Stimulated activated CD4-positive, alpha-beta T cell treated with anti-CD3 and anti-CD28 coated beads, Interleukin-4, amount 100 ng/mL, for 48 hours (primary cell): ENCODE results near the gene UBXN2A.
"Not testable (repeated sequence)": the region's sequence is repeated elsewhere in the genome, so short reads cannot be mapped to it uniquely, and the experiment has no call there.

Experiments
- DNase-seq, 2 donors: peaks; one replicate each; pipeline ENCODE4 v3.0.0-alpha.2; 2020; ENCODE audit warnings: low read depth in 2 of 2

Gene UBXN2A

DNA sequence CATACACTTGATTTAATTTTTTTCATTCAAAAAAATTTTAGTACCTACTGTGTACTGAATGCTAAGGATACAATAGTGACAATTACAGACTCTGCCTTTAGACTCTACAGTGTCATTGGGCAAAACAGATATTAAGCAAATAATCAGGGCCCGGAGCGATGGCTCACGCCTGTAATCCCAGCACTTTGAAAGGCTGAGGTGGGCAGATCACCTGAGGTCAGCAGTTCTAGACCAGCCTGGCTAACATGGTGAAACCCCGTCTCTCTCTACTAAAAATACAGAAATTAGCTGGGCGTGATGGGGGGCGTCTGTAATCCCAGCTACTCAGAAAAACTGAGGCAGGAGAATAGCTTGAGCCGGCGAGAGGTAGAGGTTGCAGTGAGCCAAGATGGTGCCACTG, 1.4 kb downstream of the UBXN2A start:
- DNase-seq, result no peak

DNA sequence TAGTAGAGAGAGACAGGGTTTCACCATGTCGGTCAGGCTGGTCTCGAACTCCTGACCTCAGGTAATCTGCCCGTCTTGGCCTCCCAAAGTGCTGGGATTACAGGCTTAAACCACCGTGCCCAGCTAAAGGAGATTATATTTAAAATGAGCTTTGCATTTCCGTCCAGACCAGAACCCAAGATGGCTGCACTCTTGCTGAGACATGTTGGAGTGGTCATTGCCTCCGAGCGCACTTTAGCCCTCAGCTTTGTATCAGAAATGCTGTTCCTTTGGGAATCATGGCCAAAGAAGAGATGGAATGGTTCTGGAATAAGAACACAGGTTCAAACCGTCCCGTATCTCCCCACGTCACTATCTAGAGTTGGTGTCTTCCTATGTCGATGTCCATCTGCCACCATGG, 3.4 kb downstream of the UBXN2A start:
- no peak for DNase-seq

DNA sequence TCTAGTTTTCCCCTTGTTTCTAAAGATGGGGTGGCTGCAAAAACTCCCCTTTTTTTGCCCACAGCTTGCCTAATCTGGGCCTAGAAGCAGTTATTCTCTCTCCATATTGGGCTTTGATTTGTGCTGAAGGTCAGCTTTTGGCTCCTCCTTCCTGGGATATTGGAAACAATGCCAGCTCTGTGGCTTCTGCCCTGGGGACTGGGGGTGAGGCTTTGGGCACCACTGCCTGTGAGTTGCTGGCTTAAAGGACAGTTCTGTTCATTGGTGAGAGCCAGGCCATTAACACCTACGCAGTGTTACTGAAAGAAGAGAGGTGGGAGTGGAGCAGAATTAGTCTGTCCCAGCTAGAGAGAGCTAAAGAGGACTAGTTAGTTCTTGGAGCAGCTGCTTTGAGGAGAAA, 4.3 kb downstream of the UBXN2A start:
- no peak for DNase-seq

DNA sequence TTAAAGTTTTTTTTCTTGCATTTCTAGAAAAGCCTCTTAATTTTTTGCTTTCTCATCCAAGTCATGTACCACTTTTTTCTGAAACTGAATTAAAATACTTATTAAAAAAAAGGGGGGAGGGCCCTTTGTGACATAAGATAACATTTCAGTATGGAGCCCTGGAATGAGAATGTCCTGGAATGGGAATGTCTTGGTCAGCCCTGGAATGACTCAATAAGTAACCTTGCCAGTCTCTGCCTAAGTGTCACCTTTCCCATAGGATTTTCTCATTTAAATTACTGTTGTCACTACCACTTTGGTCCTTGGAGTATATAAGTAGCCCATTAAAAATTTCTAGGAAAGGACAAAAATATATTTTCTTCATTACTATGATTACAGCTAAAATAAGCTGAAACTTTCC, 4.7 kb downstream of the UBXN2A start:
- no peak for DNase-seq

GRCh38 chr2:23947350-23947749, 7.1 kb downstream of the UBXN2A start:
- DNase-seq, result no peak

- not testable (repeated sequence) for DNase-seq
Observed at GRCh38 chr2:23952558-23952957, 12.3 kb downstream of the UBXN2A start.

DNA sequence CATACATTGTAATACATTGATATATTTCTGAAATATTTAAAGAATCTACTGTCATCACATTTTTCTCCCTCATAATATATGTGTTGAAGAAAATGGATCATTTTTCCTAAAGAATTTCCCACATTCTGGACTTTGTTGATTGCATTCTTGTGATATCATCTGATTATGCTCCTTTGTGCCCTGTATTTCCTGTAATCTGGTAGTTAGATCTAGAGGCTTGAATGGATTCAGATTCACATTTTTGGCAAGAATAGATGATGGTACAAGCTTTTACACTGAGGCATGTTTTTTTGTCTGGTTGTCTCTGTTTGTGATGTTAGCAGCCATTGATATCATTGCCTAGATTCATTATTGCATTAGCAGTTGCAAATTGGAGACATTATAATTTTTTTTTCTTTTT, 13.4 kb downstream of the UBXN2A start:
- DNase-seq, result no peak

DNA sequence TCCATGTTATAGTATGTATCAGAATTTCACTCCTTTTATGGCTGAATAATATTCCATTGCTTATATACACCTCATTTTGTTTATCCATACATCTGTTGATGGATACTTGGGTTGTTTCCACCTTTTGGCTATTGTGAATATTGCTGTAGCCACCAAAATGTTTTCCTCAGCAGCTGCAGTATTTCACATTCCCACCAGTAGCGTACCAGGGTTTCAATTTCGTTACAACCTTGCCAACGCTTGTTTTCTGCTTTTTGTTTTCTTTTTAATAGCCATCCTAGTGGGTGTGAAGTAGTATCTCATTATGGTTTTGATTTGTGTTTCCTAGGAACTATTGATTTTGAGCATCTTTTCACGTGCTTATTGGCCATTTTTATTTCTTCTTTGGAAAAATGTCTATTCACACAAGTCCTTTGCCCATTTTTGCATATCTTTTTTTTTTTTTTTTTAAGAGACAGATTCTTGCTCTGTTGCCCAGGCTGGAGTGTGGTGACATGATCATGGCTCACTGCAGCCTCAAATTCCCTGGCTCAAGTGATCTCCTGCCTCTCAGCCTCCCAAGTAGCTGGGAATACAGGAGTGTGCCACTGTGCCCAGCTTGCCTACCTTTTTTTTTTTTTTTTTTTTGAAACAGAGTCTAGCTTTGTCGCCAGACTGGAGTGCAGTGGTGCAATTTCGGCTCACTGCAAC, 14.2 kb downstream of the UBXN2A start:
- DNase-seq, result no peak

GRCh38 chr2:23967846-23968245, 27.6 kb downstream of the UBXN2A start:
- no peak for DNase-seq

DNA sequence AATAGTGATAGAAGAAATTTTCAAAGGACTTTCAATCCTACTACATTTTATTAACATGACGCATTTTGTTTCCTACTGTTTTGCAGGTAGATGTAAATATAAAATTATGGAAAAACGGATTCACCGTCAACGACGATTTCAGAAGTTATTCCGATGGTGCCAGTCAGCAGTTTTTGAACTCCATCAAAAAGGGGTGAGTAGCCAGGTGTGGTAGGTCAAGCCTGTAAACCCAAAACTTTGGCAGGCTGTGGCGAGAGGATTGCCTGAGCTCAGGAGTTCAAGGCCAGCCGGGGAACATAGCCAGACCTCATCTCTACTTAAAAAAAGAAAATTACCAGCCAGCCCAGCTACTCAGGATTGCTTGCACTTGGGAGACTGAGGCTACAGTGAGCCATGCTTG, 36.6 kb downstream of the UBXN2A start:
- no peak for DNase-seq

DNA sequence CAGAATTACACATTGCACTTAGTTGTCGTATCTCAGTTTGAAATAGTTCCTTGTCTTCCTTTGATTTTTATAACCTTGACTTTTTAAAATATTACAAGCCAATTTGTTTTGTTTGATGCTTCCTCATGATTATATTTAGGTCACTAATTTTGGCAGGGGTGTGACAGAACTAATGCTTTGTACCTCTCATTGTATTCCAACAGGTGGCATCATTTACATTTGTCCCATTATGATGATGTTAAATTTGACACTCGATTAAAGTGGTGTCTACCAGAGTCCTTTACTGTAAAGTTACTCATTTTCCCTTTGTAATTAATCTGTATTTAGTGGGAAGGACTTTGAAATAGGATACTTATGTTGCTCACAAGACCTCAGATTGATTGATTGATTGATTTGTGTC, 48.1 kb downstream of the UBXN2A start:
- no peak for DNase-seq

DNA sequence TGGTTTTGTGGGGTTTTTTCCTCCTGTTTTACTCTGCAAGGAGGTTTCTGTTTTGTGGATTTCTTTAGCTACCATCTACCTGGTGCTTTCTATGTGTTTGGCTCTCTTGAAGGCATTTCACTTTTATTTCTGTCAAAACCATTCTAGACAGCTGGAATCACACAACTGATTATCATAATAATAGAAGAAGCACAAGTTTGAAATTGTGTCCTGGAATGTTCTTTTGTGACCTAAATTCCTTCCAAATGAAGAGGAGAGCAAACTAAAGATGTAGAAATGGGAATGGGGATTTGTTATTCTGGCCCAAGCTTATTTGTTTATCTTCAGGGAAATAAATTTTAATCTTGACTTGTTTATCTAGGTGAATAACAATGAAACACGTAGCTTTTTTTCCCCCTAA, 52.7 kb downstream of the UBXN2A start:
- no peak for DNase-seq

GRCh38 chr2:23993736-23994269, 53.5 kb downstream of the UBXN2A start:
- DNase-seq, result no peak

DNA sequence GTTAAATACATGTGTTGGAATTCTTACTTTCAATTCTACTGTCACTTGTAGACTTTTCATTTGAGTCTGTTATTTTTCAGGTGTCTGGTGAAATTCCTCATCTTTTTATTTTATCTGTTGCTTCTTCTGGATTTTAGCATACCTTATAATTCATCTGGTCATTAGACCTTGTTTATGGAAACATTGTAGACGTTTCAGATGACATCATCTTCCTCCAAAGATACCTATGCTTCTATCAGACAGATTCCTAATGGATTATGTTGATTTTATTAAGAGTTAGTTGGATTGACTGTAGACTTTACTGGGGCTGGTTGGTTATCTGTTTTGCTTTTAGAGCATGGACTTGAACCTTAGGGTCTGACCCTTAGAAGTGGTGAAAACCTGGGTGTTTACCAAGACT, 54.3 kb downstream of the UBXN2A start:
- DNase-seq, result no peak

GRCh38 chr2:24007693-24008092, 67.4 kb downstream of the UBXN2A start:
- no peak for DNase-seq

DNA sequence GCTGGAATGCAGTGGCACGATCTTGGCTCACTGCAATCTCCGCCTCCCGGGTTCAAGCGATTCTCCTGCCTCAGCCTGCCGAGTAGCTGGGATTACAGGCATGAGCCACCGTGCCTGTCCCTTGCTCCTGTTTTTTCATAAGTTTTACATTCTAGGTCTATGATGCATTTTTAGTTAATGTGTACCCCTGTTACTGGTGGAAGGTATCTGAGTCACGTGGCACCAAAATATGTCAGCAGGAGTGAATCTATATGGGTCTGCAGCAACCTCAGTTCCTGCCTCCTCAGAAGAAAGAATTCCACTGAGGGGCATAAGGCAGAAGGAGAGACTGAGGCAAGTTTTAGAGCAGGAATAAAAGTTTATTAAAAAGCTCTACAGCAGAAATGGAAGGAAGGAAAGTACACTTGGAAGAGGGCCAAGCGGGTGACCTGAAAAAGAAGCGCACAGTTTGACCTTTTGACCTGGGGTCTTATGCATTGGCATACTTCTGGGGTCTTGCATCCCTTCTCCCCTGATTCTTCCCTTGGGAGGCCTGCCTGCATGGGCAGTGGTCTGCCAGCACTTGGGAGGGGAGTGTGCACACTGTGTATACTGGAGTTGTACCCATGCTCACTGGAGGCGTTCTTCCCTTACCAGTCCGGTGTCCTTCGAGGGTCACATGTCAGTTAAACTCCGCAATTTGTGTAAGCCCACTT, 68.6 kb downstream of the UBXN2A start:
- DNase-seq, result no peak

- no peak for DNase-seq
Observed at GRCh38 chr2:24009367-24009679, 69.1 kb downstream of the UBXN2A start.

DNA sequence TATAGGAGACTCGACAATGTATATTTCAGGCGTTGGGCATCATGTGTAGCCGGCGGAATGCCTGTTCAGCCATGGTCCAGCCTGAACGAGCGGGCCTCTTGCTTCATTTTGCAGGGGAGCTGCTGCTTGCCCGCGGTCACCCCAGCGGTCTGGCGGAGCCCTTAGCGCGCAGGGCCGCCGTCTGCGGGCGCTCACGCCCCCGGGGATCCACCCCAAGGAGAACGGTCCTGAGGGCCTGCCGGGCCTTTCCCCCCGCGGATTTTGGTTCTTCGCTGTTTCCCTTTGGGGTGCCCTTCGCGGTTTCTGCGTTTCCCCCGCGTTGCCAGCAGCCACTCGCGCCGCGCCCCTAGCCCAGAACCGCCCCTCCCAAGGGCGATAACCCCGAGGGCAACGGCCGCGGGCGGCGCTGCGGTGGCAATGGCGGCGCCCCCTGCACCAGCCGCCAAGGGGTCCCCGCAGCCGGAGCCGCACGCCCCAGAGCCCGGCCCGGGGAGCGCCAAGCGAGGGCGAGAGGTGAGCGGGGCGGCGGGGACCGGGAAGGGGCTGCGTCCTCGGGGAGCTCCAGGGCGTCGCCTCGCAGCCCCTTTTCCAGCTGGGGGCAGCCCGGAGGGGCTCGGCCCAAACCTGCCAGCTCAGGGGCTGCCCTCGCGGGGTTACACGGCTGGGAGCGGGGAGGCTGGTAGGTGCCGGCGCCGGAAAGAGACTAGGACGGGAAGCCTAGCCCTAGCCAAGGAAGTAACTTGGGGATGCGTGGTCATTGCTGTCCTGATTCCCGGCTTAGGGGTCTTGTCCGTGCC, 69.6 kb downstream of the UBXN2A start, which contains the start of gene MFSD2B:
MFSD2B (plus strand) TSS at position 406 of the 797 bp plus-strand sequence; CDS start at position 418, 12 bp downstream.
- DNase-seq, result no peak

- DNase-seq, result no peak
Observed at GRCh38 chr2:24010477-24011249, 70.4 kb downstream of the UBXN2A start.

GRCh38 chr2:24011250-24012104, 71.2 kb downstream of the UBXN2A start:
- DNase-seq, result no peak
